ENCODE data around the gene HMSD. TPM values are rescaled to one million over a fixed set of nuclear protein-coding genes. Genes with fewer than 3 reads are reported as not detected.

Gene HMSD
- total and polyA plus RNA-seq, 2 donors (not counting 3 experiments of a cell fraction or from before 2014, with no cell fraction given), result 0.08 TPM; not detected in 1

GRCh38 chr18:63972002-63972376, 22.9 kb downstream of the HMSD start:
- CTCF ChIA-PET, result interaction anchor here (5.2 kb wide), 1 partner anchor 8 kb away, joined by 61 read pairs; no protein-coding TSS in a partner anchor
- Histone ChIP-seq H3K9me1 (replicated peaks; ENCODE audit: control insufficient read depth, extremely low read depth, insufficient read depth, low read length) (no peaks in the 10 kb centered on the region), H2AFZ (ENCODE audit: low read depth, low read length) (no peak overlapping the region), H3K9me3 (replicated peaks; ENCODE audit: control insufficient read depth, insufficient read depth, low read length) (no peaks in the 10 kb centered on the region), H4K20me1 (replicated peaks; ENCODE audit: control insufficient read depth, extremely low read depth, insufficient read depth, low read length) (no peaks in the 10 kb centered on the region), H3K4me2 (ENCODE audit: insufficient read depth, low read length) (no peak overlapping the region), H3K4me1 (ENCODE audit: control insufficient read depth, extremely low read depth, insufficient read depth, low read length) (peaks cover 14% of the 10 kb centered on the region), H3K4me3 (replicated peaks in 1 of 3; ENCODE audit: insufficient read depth in 1 of 3, low read depth in 1 of 3, low read length in 3 of 3) (no peak overlapping the region), H3K9ac (replicated peaks; ENCODE audit: extremely low read depth, insufficient read depth, low read length) (no peak overlapping the region), H3K27ac (ENCODE audit: insufficient read depth, low read depth, low read length) (no peak overlapping the region), H3K36me3 (ENCODE audit: control insufficient read depth in 2 of 2, extremely low read depth in 1 of 2, insufficient read depth in 2 of 2, low read length in 2 of 2) (no peaks in the 10 kb centered on the region), H3K79me2 (ENCODE audit: control insufficient read depth, insufficient read depth, low read length) (peaks cover 45% of the 10 kb centered on the region), H3K27me3 (ENCODE audit: control insufficient read depth in 2 of 2, insufficient read depth in 2 of 2, low read length in 2 of 2) (no peaks in the 10 kb centered on the region)
- dilution Hi-C loops (cut with MboI; ENCODE audit: extremely low pct_ligation_motif_present, low sequenced_read_pairs), result no loop called here
- DNase-seq (ENCODE audit: low read depth, low spot score) (no peak), FAIRE-seq (no peak)
- POLR2A ChIA-PET, result no interaction called here
- intact Hi-C loops (cut with micrococcal nuclease), result no loop called here
- TF ChIP-seq, protein P1, sequence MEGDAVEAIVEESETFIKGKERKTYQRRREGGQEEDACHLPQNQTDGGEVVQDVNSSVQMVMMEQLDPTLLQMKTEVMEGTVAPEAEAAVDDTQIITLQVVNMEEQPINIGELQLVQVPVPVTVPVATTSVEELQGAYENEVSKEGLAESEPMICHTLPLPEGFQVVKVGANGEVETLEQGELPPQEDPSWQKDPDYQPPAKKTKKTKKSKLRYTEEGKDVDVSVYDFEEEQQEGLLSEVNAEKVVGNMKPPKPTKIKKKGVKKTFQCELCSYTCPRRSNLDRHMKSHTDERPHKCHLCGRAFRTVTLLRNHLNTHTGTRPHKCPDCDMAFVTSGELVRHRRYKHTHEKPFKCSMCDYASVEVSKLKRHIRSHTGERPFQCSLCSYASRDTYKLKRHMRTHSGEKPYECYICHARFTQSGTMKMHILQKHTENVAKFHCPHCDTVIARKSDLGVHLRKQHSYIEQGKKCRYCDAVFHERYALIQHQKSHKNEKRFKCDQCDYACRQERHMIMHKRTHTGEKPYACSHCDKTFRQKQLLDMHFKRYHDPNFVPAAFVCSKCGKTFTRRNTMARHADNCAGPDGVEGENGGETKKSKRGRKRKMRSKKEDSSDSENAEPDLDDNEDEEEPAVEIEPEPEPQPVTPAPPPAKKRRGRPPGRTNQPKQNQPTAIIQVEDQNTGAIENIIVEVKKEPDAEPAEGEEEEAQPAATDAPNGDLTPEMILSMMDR (IDR thresholded peaks at IDR 0.05; ENCODE audit: extremely low read depth in 1 of 2, insufficient read depth in 1 of 2, low read depth in 1 of 2, low read length in 2 of 2), result no peak
- TF ChIP-seq EZH2 (IDR thresholded peaks at IDR 0.05; ENCODE audit: borderline replicate concordance, low read depth, low read length, severe bottlenecking) (no peak), JUN (IDR thresholded peaks at IDR 0.05; ENCODE audit: borderline replicate concordance, insufficient read depth, insufficient read length, low read depth) (no peak), FOS (IDR thresholded peaks at IDR 0.05; ENCODE audit: borderline replicate concordance, insufficient read depth, low read length) (no peak), GATA2 (IDR thresholded peaks at IDR 0.05; ENCODE audit: insufficient read depth, insufficient read length, low read depth, low read length) (no peak), MYC (IDR thresholded peaks at IDR 0.05; ENCODE audit: low read depth, low read length) (no peak)
- BruUV-seq (replicated peaks), result no TSS peak
